Smooth muscle cell (in vitro differentiated cells): Measurements from ENCODE around the gene DROSHA. TPM values are rescaled to one million over a fixed set of nuclear protein-coding genes. Genes with fewer than 3 reads are reported as not detected.
"Not testable (repeated sequence)": the region's sequence is repeated elsewhere in the genome, so short reads cannot be mapped to it uniquely, and the experiment has no call there.

Experiments
- DNase-seq: peaks from one replicate; lab custom pipeline; 2025; ENCODE audit not compliant: unreplicated experiment; lab: John Stamatoyannopoulos, UW
- H2AFZ ChIP-seq: fragments of 200-600 bp; sonication (generic); 2 replicates; pipeline ENCODE4 v1.6.0; 2016; ENCODE audit warnings: antibody characterized with exemption, low read depth, mild to moderate bottlenecking
- H3F3A ChIP-seq: fragments of 200-600 bp; sonication (generic); 2 replicates; pipeline ENCODE4 v1.6.0; 2017; ENCODE audit warnings: antibody characterized with exemption, low read depth
- H3K27ac ChIP-seq: fragments of 200-600 bp; sonication (generic); 2 replicates; pipeline ENCODE4 v1.5.1; 2016; ENCODE audit warnings: low read depth, mild to moderate bottlenecking
- H3K27me3 ChIP-seq: fragments of 200-600 bp; sonication (generic); 2 replicates; pipeline ENCODE4 v1.6.1; 2016; ENCODE audit warnings: low read depth, mild to moderate bottlenecking
- H3K36me3 ChIP-seq: fragments of 200-600 bp; sonication (generic); 2 replicates; pipeline ENCODE4 v1.5.1; 2016; ENCODE audit warnings: low read depth
- H3K4me1 ChIP-seq: fragments of 200-600 bp; sonication (generic); 2 replicates; pipeline ENCODE4 v1.5.1; 2016; ENCODE audit warnings: low read depth
- H3K4me2 ChIP-seq: fragments of 200-600 bp; sonication (generic); 2 replicates; pipeline ENCODE4 v1.6.0; 2016; ENCODE audit warnings: mild to moderate bottlenecking
- H3K4me3 ChIP-seq: fragments of 200-600 bp; sonication (generic); 2 replicates; pipeline ENCODE4 v1.5.1; 2016; ENCODE audit warnings: mild to moderate bottlenecking
- H3K79me2 ChIP-seq: fragments of 200-600 bp; sonication (generic); 2 replicates; pipeline ENCODE4 v1.6.0; 2016; ENCODE audit warnings: low read depth, mild to moderate bottlenecking
- H3K9ac ChIP-seq: fragments of 200-600 bp; sonication (generic); 2 replicates; pipeline ENCODE4 v1.6.0; 2016; ENCODE audit warnings: low read depth
- H3K9me3 ChIP-seq: fragments of 200-600 bp; sonication (generic); replicated peaks from 2 replicates; pipeline ENCODE4 v1.5.1; 2016; ENCODE audit warnings: low read depth
- H4K20me1 ChIP-seq: fragments of 200-600 bp; sonication (generic); 2 replicates; pipeline ENCODE4 v1.6.0; 2016; ENCODE audit warnings: low read depth
- WGBS: methylation state at CpG from one replicate; pipeline ENCODE4 v1.1.7; 2016; ENCODE audit warnings: low lambda C conversion rate; 5-methylcytosine and 5-hydroxymethylcytosine counted together
- polyA plus RNA-seq: library from polyadenylated mRNA; unstranded; fragments of >200 nt; fragmentation: Nextera tagmentation; extraction: Ambion mirVana; gene quantifications from 2 replicates; pipeline ENCODE4 v1.2.1, GENCODE V29; 2016
- total RNA-seq: library from RNA; depleted of rRNA; stranded (reverse); fragments of >200 nt; gene quantifications from 2 replicates; pipeline ENCODE4 v1.2.3, GENCODE V29; 2014
- TF ChIP-seq, protein P1 (sequence below): fragments of 200-600 bp; sonication (generic); IDR thresholded peaks from 2 replicates; pipeline ENCODE4 v1.5.1; 2017; ENCODE audit warnings: borderline replicate concordance, mild to moderate bottlenecking, antibody characterized with exemption; ENCODE audit not compliant: insufficient read depth, poor library complexity, severe bottlenecking

Gene DROSHA
- total and polyA plus RNA-seq, 2 experiments from 2014 or later = 35.3 to 50.5 TPM

- DNase-seq = no peak
- TF ChIP-seq, protein P1, sequence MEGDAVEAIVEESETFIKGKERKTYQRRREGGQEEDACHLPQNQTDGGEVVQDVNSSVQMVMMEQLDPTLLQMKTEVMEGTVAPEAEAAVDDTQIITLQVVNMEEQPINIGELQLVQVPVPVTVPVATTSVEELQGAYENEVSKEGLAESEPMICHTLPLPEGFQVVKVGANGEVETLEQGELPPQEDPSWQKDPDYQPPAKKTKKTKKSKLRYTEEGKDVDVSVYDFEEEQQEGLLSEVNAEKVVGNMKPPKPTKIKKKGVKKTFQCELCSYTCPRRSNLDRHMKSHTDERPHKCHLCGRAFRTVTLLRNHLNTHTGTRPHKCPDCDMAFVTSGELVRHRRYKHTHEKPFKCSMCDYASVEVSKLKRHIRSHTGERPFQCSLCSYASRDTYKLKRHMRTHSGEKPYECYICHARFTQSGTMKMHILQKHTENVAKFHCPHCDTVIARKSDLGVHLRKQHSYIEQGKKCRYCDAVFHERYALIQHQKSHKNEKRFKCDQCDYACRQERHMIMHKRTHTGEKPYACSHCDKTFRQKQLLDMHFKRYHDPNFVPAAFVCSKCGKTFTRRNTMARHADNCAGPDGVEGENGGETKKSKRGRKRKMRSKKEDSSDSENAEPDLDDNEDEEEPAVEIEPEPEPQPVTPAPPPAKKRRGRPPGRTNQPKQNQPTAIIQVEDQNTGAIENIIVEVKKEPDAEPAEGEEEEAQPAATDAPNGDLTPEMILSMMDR = no peak
- H3F3A ChIP-seq = no peaks in the 10 kb centered on the region
- H3K4me3 ChIP-seq = no peak overlapping the region
- H3K36me3 ChIP-seq = peaks cover 4% of the 10 kb centered on the region
- H3K27ac ChIP-seq = no peak overlapping the region
- no peaks in the 10 kb centered on the region for H3K4me1 ChIP-seq
- WGBS = 86% methylated on average over 12 of the region's 12 CpGs
- no peak overlapping the region for H2AFZ ChIP-seq
- no peaks in the 10 kb centered on the region for H4K20me1 ChIP-seq
- H3K4me2 ChIP-seq = no peak overlapping the region
- no peaks in the 10 kb centered on the region for H3K79me2 ChIP-seq
- no peaks in the 10 kb centered on the region for H3K9me3 ChIP-seq
- no peaks in the 10 kb centered on the region for H3K27me3 ChIP-seq
- H3K9ac ChIP-seq = no peak overlapping the region
These were observed 135.1 kb downstream of the DROSHA start for GRCh38 chr5:31396611-31397295.

GRCh38 chr5:31395450-31396045, 136.3 kb downstream of the DROSHA start:
- H3F3A ChIP-seq, H4K20me1 ChIP-seq, H3K9ac ChIP-seq, H2AFZ ChIP-seq, H3K79me2 ChIP-seq, H3K4me3 ChIP-seq, H3K27me3 ChIP-seq, H3K36me3 ChIP-seq, H3K9me3 ChIP-seq, H3K4me1 ChIP-seq, DNase-seq, H3K27ac ChIP-seq, H3K4me2 ChIP-seq: not testable (repeated sequence)
- WGBS = 75% methylated on average over 14 of the region's 14 CpGs

- no peaks in the 10 kb centered on the region for H3K9me3 ChIP-seq
These were observed 138.8 kb downstream of the DROSHA start for GRCh38 chr5:31393126-31393525.

DNA sequence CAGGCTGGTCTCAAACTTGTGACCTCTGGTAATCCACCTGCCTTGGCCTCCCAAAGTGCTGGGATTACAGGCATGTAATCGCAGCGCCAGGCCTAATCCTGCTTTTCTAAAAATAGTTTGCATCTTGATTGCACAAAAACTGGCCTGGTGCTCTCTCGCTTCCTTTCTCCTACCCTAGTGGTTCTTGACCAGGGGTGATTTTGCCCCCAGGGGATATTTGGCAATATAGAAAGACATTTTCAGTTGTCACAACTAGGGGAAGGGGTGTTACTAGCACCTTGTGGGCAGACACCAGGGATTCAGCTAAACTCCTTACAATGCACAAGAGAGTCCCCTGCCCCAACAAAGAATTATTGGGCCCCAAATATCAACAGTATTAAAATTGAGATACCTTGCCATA, 139.8 kb downstream of the DROSHA start:
- no peaks in the 10 kb centered on the region for H3K4me1 ChIP-seq
- no peaks in the 10 kb centered on the region for H4K20me1 ChIP-seq
- TF ChIP-seq, protein P1 = no peak
- H2AFZ ChIP-seq = no peak overlapping the region
- no peaks in the 10 kb centered on the region for H3K36me3 ChIP-seq
- 81% methylated on average over 3 of the region's 3 CpGs for whole genome bisulfite sequencing
- H3K9me3 ChIP-seq = no peaks in the 10 kb centered on the region
- no peak overlapping the region for H3K4me3 ChIP-seq
- no peaks in the 10 kb centered on the region for H3F3A ChIP-seq
- H3K27me3 ChIP-seq = no peaks in the 10 kb centered on the region
- no peaks in the 10 kb centered on the region for H3K79me2 ChIP-seq
- H3K4me2 ChIP-seq = no peak overlapping the region
- no peak overlapping the region for H3K9ac ChIP-seq
- H3K27ac ChIP-seq = no peak overlapping the region
- no peak for DNase-seq

More at GRCh38 chr5:31393126-31393525, 138.8 kb downstream of the DROSHA start:
- Histone ChIP-seq H3K4me2 (no peak overlapping the region), H3K79me2 (no peaks in the 10 kb centered on the region), H3F3A (no peaks in the 10 kb centered on the region), H3K9ac (no peak overlapping the region), H3K4me3 (no peak overlapping the region), H3K27ac (no peak overlapping the region), H4K20me1 (no peaks in the 10 kb centered on the region), H3K27me3 (no peaks in the 10 kb centered on the region), H3K4me1 (no peaks in the 10 kb centered on the region), H2AFZ (no peak overlapping the region), H3K36me3 (no peaks in the 10 kb centered on the region)
- no peak for DNase-seq
- TF ChIP-seq, protein P1 = no peak
- WGBS = 93% methylated on average over 6 of the region's 6 CpGs
